ENCODE results near the gene CLDN5.

Gene CLDN5

GRCh38 chr22:19498154-19498865 is 25.9 kb downstream of the CLDN5 start:
- no peak overlapping the region for H3K27ac ChIP-seq (replicated peaks; ENCODE audit: low read length)
- no peak overlapping the region for H3K18ac ChIP-seq (ENCODE audit: low read length)
- H2BK15ac ChIP-seq (ENCODE audit: low read length): no peak overlapping the region
- H3K4ac ChIP-seq (ENCODE audit: low read length): no peak overlapping the region
- H2BK12ac ChIP-seq (ENCODE audit: low read length): no peak overlapping the region
- no peaks in the 10 kb centered on the region for H3K4me1 ChIP-seq (ENCODE audit: control insufficient read depth in 2 of 2, insufficient read depth in 1 of 2, low read depth in 1 of 2, low read length in 2 of 2)
- no peak overlapping the region for H2BK5ac ChIP-seq (ENCODE audit: low read length)
- H3K23ac ChIP-seq (ENCODE audit: low read depth, low read length, poor library complexity): no peak overlapping the region
- H3K4me3 ChIP-seq (ENCODE audit: low read length in 2 of 2): no peak overlapping the region
- no peak overlapping the region for H2AFZ ChIP-seq (ENCODE audit: low read length)
- peaks cover 1% of the 10 kb centered on the region for H3K79me1 ChIP-seq (ENCODE audit: low read depth, low read length)
- H3K9me3 ChIP-seq (replicated peaks in 1 of 2; ENCODE audit: control insufficient read depth in 2 of 2, insufficient read depth in 1 of 2, low read depth in 1 of 2, low read length in 2 of 2): no peaks in the 10 kb centered on the region
- no peak overlapping the region for H4K91ac ChIP-seq (ENCODE audit: low read depth, low read length, poor library complexity)
- no peak overlapping the region for H3K4me2 ChIP-seq (ENCODE audit: insufficient read depth, low read length, poor library complexity, severe bottlenecking)
- no peak overlapping the region for H2AK5ac ChIP-seq (ENCODE audit: low read depth, low read length)
- H3K9ac ChIP-seq (ENCODE audit: low read depth, low read length, poor library complexity): no peak overlapping the region
- H4K8ac ChIP-seq (ENCODE audit: low read depth, low read length): no peak overlapping the region
- DNase-seq (ENCODE audit: low spot score): no peak
- no peak overlapping the region for H2BK120ac ChIP-seq (ENCODE audit: low read depth, low read length)
- no peak overlapping the region for H3K14ac ChIP-seq (ENCODE audit: low read length)
- peaks cover 19 to 90% of the 10 kb centered on the region in 2 donors for H3K36me3 ChIP-seq (replicated peaks in 1 of 2; ENCODE audit: control insufficient read depth in 2 of 2, insufficient read depth in 2 of 2, low read length in 2 of 2)
- H3K27me3 ChIP-seq (ENCODE audit: control insufficient read depth in 3 of 3, insufficient read depth in 3 of 3, low read depth in 1 of 3, low read length in 3 of 3): no peaks in the 10 kb centered on the region
- WGBS, 2 donors (ENCODE audit: extremely low coverage in 2 of 2, insufficient read length in 2 of 2, insufficient replicate concordance in 1 of 2): no CpG with 5 or more reads among the region's 7 CpGs

DNA sequence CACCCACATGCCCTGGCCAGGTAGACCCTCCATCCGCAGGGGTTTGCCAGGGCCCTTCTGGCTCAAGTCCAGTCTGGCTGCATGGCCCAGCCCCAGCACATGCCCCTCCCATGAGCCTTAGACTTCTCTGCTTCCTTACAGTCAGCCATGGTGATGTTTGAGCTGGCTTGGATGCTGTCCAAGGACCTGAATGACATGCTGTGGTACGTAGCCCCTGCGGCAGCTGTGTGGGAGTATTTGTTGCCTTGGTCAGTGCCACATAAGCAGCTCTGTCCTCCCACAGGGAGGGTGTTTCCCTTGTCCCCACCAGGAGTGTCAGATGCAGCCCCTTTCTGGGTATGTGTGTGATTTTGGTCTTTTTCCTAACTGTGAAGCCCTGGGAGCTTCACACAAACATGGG is 27.0 kb downstream of the CLDN5 start:
- no CpG with 5 or more reads among the region's 3 CpGs for WGBS, 2 donors (ENCODE audit: extremely low coverage in 2 of 2, insufficient read length in 2 of 2, insufficient replicate concordance in 1 of 2)
- H2BK12ac ChIP-seq (ENCODE audit: low read length): no peak overlapping the region
- H3K27me3 ChIP-seq (ENCODE audit: control insufficient read depth in 3 of 3, insufficient read depth in 3 of 3, low read depth in 1 of 3, low read length in 3 of 3): no peaks in the 10 kb centered on the region
- no peak overlapping the region for H2BK15ac ChIP-seq (ENCODE audit: low read length)
- H3K36me3 ChIP-seq (replicated peaks in 1 of 2; ENCODE audit: control insufficient read depth in 2 of 2, insufficient read depth in 2 of 2, low read length in 2 of 2): peaks cover 22 to 91% of the 10 kb centered on the region in 2 donors
- H2AK5ac ChIP-seq (ENCODE audit: low read depth, low read length): no peak overlapping the region
- H3K9ac ChIP-seq (ENCODE audit: low read depth, low read length, poor library complexity): no peak overlapping the region
- no peak for DNase-seq (ENCODE audit: low spot score)
- H3K79me1 ChIP-seq (ENCODE audit: low read depth, low read length): peaks cover 1% of the 10 kb centered on the region
- no peaks in the 10 kb centered on the region for H3K4me1 ChIP-seq (ENCODE audit: control insufficient read depth in 2 of 2, insufficient read depth in 1 of 2, low read depth in 1 of 2, low read length in 2 of 2)
- H3K27ac ChIP-seq (replicated peaks; ENCODE audit: low read length): no peak overlapping the region
- H3K4me2 ChIP-seq (ENCODE audit: insufficient read depth, low read length, poor library complexity, severe bottlenecking): no peak overlapping the region
- H3K14ac ChIP-seq (ENCODE audit: low read length): no peak overlapping the region
- H2BK5ac ChIP-seq (ENCODE audit: low read length): no peak overlapping the region
- H4K91ac ChIP-seq (ENCODE audit: low read depth, low read length, poor library complexity): no peak overlapping the region
- H4K8ac ChIP-seq (ENCODE audit: low read depth, low read length): no peak overlapping the region
- no peak overlapping the region for H3K18ac ChIP-seq (ENCODE audit: low read length)
- no peak overlapping the region for H3K4me3 ChIP-seq (ENCODE audit: low read length in 2 of 2)
- H3K9me3 ChIP-seq (replicated peaks in 1 of 2; ENCODE audit: control insufficient read depth in 2 of 2, insufficient read depth in 1 of 2, low read depth in 1 of 2, low read length in 2 of 2): peaks cover 0 to 2% of the 10 kb centered on the region in 2 donors
- H2AFZ ChIP-seq (ENCODE audit: low read length): no peak overlapping the region
- H2BK120ac ChIP-seq (ENCODE audit: low read depth, low read length): no peak overlapping the region
- H3K4ac ChIP-seq (ENCODE audit: low read length): no peak overlapping the region
- H3K23ac ChIP-seq (ENCODE audit: low read depth, low read length, poor library complexity): no peak overlapping the region

GRCh38 chr22:19496324-19496630 is 27.9 kb downstream of the CLDN5 start:
- Histone ChIP-seq H2BK120ac (ENCODE audit: low read depth, low read length) (no peak overlapping the region), H3K23ac (ENCODE audit: low read depth, low read length, poor library complexity) (no peak overlapping the region), H3K27me3 (ENCODE audit: control insufficient read depth in 3 of 3, insufficient read depth in 3 of 3, low read depth in 1 of 3, low read length in 3 of 3) (no peaks in the 10 kb centered on the region), H3K4me1 (ENCODE audit: control insufficient read depth in 2 of 2, insufficient read depth in 1 of 2, low read depth in 1 of 2, low read length in 2 of 2) (no peaks in the 10 kb centered on the region), H3K79me1 (ENCODE audit: low read depth, low read length) (peaks cover 1% of the 10 kb centered on the region), H3K9ac (ENCODE audit: low read depth, low read length, poor library complexity) (no peak overlapping the region), H2AK5ac (ENCODE audit: low read depth, low read length) (no peak overlapping the region), H3K36me3 (replicated peaks in 1 of 2; ENCODE audit: control insufficient read depth in 2 of 2, insufficient read depth in 2 of 2, low read length in 2 of 2) (peaks cover 23 to 96% of the 10 kb centered on the region in 2 donors), H2BK12ac (ENCODE audit: low read length) (no peak overlapping the region), H3K18ac (ENCODE audit: low read length) (no peak overlapping the region), H4K91ac (ENCODE audit: low read depth, low read length, poor library complexity) (no peak overlapping the region), H3K4ac (ENCODE audit: low read length) (no peak overlapping the region), H3K9me3 (replicated peaks in 1 of 2; ENCODE audit: control insufficient read depth in 2 of 2, insufficient read depth in 1 of 2, low read depth in 1 of 2, low read length in 2 of 2) (peaks cover 0 to 2% of the 10 kb centered on the region in 2 donors), H3K4me3 (ENCODE audit: low read length in 2 of 2) (no peak overlapping the region), H4K8ac (ENCODE audit: low read depth, low read length) (no peak overlapping the region), H3K14ac (ENCODE audit: low read length) (no peak overlapping the region), H3K27ac (replicated peaks; ENCODE audit: low read length) (no peak overlapping the region), H2BK5ac (ENCODE audit: low read length) (no peak overlapping the region), H2AFZ (ENCODE audit: low read length) (no peak overlapping the region), H3K4me2 (ENCODE audit: insufficient read depth, low read length, poor library complexity, severe bottlenecking) (no peak overlapping the region), H2BK15ac (ENCODE audit: low read length) (no peak overlapping the region)
- no peak for DNase-seq (ENCODE audit: low spot score)
- no CpG with 5 or more reads among the region's 3 CpGs for WGBS, 2 donors (ENCODE audit: extremely low coverage in 2 of 2, insufficient read length in 2 of 2, insufficient replicate concordance in 1 of 2)

DNA sequence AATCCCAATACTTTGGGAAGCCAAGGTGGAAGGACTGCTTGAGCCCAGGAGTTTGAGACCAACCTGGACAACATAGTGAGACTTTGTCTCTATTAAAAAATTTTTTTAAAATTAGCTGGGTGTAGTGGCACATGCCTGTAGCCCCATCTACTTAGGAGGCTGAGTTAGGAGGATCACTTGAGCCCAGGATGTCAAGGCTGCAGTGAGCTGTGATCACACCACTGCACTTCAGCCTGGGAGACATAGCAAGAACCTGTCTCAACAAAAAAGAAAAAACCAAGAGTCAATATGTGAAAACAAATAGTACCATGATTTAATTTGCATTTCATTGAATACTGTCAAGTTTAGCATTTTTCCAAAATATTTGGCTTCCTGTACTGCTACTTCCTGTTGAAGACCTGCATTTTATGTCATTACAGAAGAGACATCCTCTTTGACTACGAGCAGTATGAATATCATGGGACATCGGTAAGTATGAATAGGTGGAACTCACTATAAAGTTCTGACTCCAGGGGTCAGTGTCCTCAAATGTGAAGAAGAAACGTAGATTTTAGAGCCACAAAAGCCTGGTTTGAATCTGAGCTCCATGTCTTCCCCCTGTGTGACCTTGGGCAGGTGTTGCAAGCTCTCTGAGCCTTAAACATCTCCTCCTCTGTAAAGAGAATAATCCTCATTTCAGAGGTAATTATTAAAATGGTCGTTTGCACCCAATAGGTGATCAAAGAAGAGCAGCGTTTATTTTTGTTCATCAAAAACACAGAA is 28.5 kb downstream of the CLDN5 start:
- Histone ChIP-seq H2BK15ac (ENCODE audit: low read length) (no peak overlapping the region), H4K8ac (ENCODE audit: low read depth, low read length) (no peak overlapping the region), H3K23ac (ENCODE audit: low read depth, low read length, poor library complexity) (no peak overlapping the region), H2BK5ac (ENCODE audit: low read length) (no peak overlapping the region), H2BK120ac (ENCODE audit: low read depth, low read length) (no peak overlapping the region), H3K79me1 (ENCODE audit: low read depth, low read length) (peaks cover 1% of the 10 kb centered on the region), H3K4me3 (ENCODE audit: low read length in 2 of 2) (no peak overlapping the region), H3K36me3 (replicated peaks in 1 of 2; ENCODE audit: control insufficient read depth in 2 of 2, insufficient read depth in 2 of 2, low read length in 2 of 2) (peaks cover 23 to 98% of the 10 kb centered on the region in 2 donors), H3K4me1 (ENCODE audit: control insufficient read depth in 2 of 2, insufficient read depth in 1 of 2, low read depth in 1 of 2, low read length in 2 of 2) (no peaks in the 10 kb centered on the region), H2BK12ac (ENCODE audit: low read length) (no peak overlapping the region), H3K9ac (ENCODE audit: low read depth, low read length, poor library complexity) (no peak overlapping the region), H3K4ac (ENCODE audit: low read length) (no peak overlapping the region), H2AK5ac (ENCODE audit: low read depth, low read length) (no peak overlapping the region), H3K18ac (ENCODE audit: low read length) (no peak overlapping the region), H3K14ac (ENCODE audit: low read length) (no peak overlapping the region), H3K27ac (replicated peaks; ENCODE audit: low read length) (no peak overlapping the region), H4K91ac (ENCODE audit: low read depth, low read length, poor library complexity) (no peak overlapping the region), H2AFZ (ENCODE audit: low read length) (no peak overlapping the region), H3K27me3 (ENCODE audit: control insufficient read depth in 3 of 3, insufficient read depth in 3 of 3, low read depth in 1 of 3, low read length in 3 of 3) (no peaks in the 10 kb centered on the region), H3K9me3 (replicated peaks in 1 of 2; ENCODE audit: control insufficient read depth in 2 of 2, insufficient read depth in 1 of 2, low read depth in 1 of 2, low read length in 2 of 2) (peaks cover 0 to 2% of the 10 kb centered on the region in 2 donors), H3K4me2 (ENCODE audit: insufficient read depth, low read length, poor library complexity, severe bottlenecking) (no peak overlapping the region)
- WGBS, 2 donors (ENCODE audit: extremely low coverage in 2 of 2, insufficient read length in 2 of 2, insufficient replicate concordance in 1 of 2): no CpG with 5 or more reads among the region's 5 CpGs
- DNase-seq (ENCODE audit: low spot score): no peak
